ENCODE results near the gene DACH1. TPM values are rescaled to one million over a fixed set of nuclear protein-coding genes. Genes with fewer than 3 reads are reported as not detected.

DACH1 gene
- total RNA-seq, 1 donor from 2014 or later: 1.6 TPM

DNA sequence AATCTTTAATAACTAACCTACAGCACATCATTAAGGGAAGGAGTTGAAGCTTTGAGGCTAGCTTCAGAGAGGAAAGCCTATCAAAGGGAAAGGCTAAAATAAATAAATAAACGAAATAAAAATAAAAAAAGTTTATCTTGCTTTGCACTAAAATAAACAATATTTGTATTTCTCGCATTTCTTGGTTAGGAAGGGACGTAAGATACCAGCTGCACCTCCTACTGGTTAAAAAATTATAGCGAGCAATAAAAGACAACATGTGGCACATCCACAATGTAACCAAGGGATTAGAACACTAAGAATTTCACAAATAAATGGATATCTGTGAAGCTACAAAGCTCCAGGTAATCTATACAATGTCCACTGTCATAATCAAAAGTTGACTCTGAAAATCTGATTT, 194.5 kb downstream of the DACH1 start:
- H3K9me3 ChIP-seq (ENCODE audit: insufficient read depth, low read depth, low read length): no peaks in the 10 kb centered on the region
- no peak overlapping the region for H3K4me3 ChIP-seq (ENCODE audit: insufficient read depth, low read depth, low read length)
- Mint-ChIP-seq H3K36me3 (ENCODE audit: low read depth, unreplicated experiment) (no peaks in the 10 kb centered on the region), H3K27ac (ENCODE audit: unreplicated experiment) (no peak overlapping the region), H3K4me3 (ENCODE audit: unreplicated experiment) (no peak overlapping the region), H3K27me3 (ENCODE audit: low read depth, unreplicated experiment) (no peaks in the 10 kb centered on the region), H3K4me1 (ENCODE audit: low read depth, unreplicated experiment) (no peaks in the 10 kb centered on the region), H3K9me3 (ENCODE audit: unreplicated experiment) (no peaks in the 10 kb centered on the region)
- no peaks in the 10 kb centered on the region for H4K20me1 ChIP-seq (ENCODE audit: insufficient read depth, low read length)
- H3K79me2 ChIP-seq (ENCODE audit: insufficient read depth, low read length): no peaks in the 10 kb centered on the region
- DNase-seq (ENCODE audit: low read depth): no peak
- no peaks in the 10 kb centered on the region for H3K36me3 ChIP-seq (ENCODE audit: insufficient read depth, low read length)
- TF ChIP-seq, protein P1, sequence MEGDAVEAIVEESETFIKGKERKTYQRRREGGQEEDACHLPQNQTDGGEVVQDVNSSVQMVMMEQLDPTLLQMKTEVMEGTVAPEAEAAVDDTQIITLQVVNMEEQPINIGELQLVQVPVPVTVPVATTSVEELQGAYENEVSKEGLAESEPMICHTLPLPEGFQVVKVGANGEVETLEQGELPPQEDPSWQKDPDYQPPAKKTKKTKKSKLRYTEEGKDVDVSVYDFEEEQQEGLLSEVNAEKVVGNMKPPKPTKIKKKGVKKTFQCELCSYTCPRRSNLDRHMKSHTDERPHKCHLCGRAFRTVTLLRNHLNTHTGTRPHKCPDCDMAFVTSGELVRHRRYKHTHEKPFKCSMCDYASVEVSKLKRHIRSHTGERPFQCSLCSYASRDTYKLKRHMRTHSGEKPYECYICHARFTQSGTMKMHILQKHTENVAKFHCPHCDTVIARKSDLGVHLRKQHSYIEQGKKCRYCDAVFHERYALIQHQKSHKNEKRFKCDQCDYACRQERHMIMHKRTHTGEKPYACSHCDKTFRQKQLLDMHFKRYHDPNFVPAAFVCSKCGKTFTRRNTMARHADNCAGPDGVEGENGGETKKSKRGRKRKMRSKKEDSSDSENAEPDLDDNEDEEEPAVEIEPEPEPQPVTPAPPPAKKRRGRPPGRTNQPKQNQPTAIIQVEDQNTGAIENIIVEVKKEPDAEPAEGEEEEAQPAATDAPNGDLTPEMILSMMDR (IDR thresholded peaks at IDR 0.05; ENCODE audit: insufficient read depth, low read depth, low read length): no peak
- no peak for TF ChIP-seq EZH2 (IDR thresholded peaks at IDR 0.05; ENCODE audit: insufficient read depth, low read length)
- H3K27me3 ChIP-seq (ENCODE audit: insufficient read depth, low read length): no peaks in the 10 kb centered on the region
- FAIRE-seq: no peak
- H3K4me2 ChIP-seq (ENCODE audit: low read length): no peak overlapping the region
- no peak overlapping the region for H3K27ac ChIP-seq (ENCODE audit: low read depth, low read length)
- no peaks in the 10 kb centered on the region for H3K4me1 ChIP-seq (ENCODE audit: insufficient read depth, low read length)
- no peak overlapping the region for H3K9ac ChIP-seq (ENCODE audit: low read length)
- no peak overlapping the region for H2AFZ ChIP-seq (ENCODE audit: low read depth, low read length)

DNA sequence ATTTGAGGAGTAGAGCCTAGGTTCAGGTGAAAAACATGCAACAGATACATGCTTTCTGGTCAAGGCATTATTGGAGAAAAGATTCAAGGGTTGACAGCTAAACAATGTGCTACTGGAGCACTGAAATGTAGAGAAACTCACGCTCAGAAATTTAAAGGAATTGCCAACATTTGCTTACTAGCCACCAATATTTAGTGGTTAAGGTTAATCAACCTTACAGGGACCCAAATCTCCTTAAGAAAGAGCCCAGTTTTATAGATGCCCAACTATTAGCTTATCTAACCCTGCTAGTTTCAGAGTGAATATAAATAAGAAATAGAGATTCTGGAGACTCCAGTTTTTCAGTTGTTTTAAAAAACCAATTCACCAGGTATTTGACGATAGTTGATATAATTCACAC, 203.6 kb downstream of the DACH1 start:
- H3K4me2 ChIP-seq (ENCODE audit: low read length): no peak overlapping the region
- no peaks in the 10 kb centered on the region for H3K9me3 ChIP-seq (ENCODE audit: insufficient read depth, low read depth, low read length)
- Mint-ChIP-seq H3K9me3 (ENCODE audit: unreplicated experiment) (no peaks in the 10 kb centered on the region), H3K4me3 (ENCODE audit: unreplicated experiment) (no peak overlapping the region), H3K27me3 (ENCODE audit: low read depth, unreplicated experiment) (no peaks in the 10 kb centered on the region), H3K36me3 (ENCODE audit: low read depth, unreplicated experiment) (no peaks in the 10 kb centered on the region), H3K27ac (ENCODE audit: unreplicated experiment) (no peak overlapping the region), H3K4me1 (ENCODE audit: low read depth, unreplicated experiment) (peaks cover 10% of the 10 kb centered on the region)
- no peak overlapping the region for H3K27ac ChIP-seq (ENCODE audit: low read depth, low read length)
- no peak for FAIRE-seq
- no peaks in the 10 kb centered on the region for H3K27me3 ChIP-seq (ENCODE audit: insufficient read depth, low read length)
- H3K36me3 ChIP-seq (ENCODE audit: insufficient read depth, low read length): no peaks in the 10 kb centered on the region
- no peak overlapping the region for H2AFZ ChIP-seq (ENCODE audit: low read depth, low read length)
- H3K79me2 ChIP-seq (ENCODE audit: insufficient read depth, low read length): no peaks in the 10 kb centered on the region
- peak; percentile 57 for DNase-seq (ENCODE audit: low read depth)
- H4K20me1 ChIP-seq (ENCODE audit: insufficient read depth, low read length): no peaks in the 10 kb centered on the region
- no peak overlapping the region for H3K4me3 ChIP-seq (ENCODE audit: insufficient read depth, low read depth, low read length)
- no peaks in the 10 kb centered on the region for H3K4me1 ChIP-seq (ENCODE audit: insufficient read depth, low read length)
- no peak overlapping the region for H3K9ac ChIP-seq (ENCODE audit: low read length)
- no peak for TF ChIP-seq EZH2 (IDR thresholded peaks at IDR 0.05; ENCODE audit: insufficient read depth, low read length)
- TF ChIP-seq, protein P1 (IDR thresholded peaks at IDR 0.05; ENCODE audit: insufficient read depth, low read depth, low read length): no peak

DNA sequence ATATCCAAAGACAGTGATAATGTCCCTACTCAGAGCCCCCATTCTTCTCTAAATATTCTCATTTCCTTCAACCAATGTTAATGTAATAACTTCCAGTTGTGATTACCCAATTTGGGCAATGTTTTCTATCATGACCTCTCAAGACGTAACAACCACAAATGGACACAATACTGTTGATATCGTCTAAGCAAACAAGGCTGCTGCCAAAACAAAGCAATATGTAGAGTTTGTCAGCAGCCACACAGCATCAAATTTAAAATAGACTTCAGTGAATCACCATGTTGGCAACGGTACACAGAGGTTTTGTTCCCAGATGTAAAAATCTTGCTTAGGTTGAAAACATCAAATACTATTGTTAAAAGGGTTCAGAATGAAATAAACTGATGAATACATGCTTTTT, 205.1 kb downstream of the DACH1 start:
- H3K9ac ChIP-seq (ENCODE audit: low read length): no peak overlapping the region
- no peak for FAIRE-seq
- no peaks in the 10 kb centered on the region for H3K27me3 ChIP-seq (ENCODE audit: insufficient read depth, low read length)
- no peak overlapping the region for H2AFZ ChIP-seq (ENCODE audit: low read depth, low read length)
- Mint-ChIP-seq H3K36me3 (ENCODE audit: low read depth, unreplicated experiment) (no peaks in the 10 kb centered on the region), H3K27me3 (ENCODE audit: low read depth, unreplicated experiment) (no peaks in the 10 kb centered on the region), H3K27ac (ENCODE audit: unreplicated experiment) (no peak overlapping the region), H3K4me1 (ENCODE audit: low read depth, unreplicated experiment) (peaks cover 10% of the 10 kb centered on the region), H3K4me3 (ENCODE audit: unreplicated experiment) (no peak overlapping the region), H3K9me3 (ENCODE audit: unreplicated experiment) (no peaks in the 10 kb centered on the region)
- H3K4me1 ChIP-seq (ENCODE audit: insufficient read depth, low read length): no peaks in the 10 kb centered on the region
- peak overlapping the region; percentile 48 for H3K4me2 ChIP-seq (ENCODE audit: low read length)
- H3K9me3 ChIP-seq (ENCODE audit: insufficient read depth, low read depth, low read length): no peaks in the 10 kb centered on the region
- no peaks in the 10 kb centered on the region for H4K20me1 ChIP-seq (ENCODE audit: insufficient read depth, low read length)
- no peak for TF ChIP-seq EZH2 (IDR thresholded peaks at IDR 0.05; ENCODE audit: insufficient read depth, low read length)
- TF ChIP-seq, protein P1 (IDR thresholded peaks at IDR 0.05; ENCODE audit: insufficient read depth, low read depth, low read length): no peak
- no peak overlapping the region for H3K4me3 ChIP-seq (ENCODE audit: insufficient read depth, low read depth, low read length)
- no peaks in the 10 kb centered on the region for H3K36me3 ChIP-seq (ENCODE audit: insufficient read depth, low read length)
- H3K79me2 ChIP-seq (ENCODE audit: insufficient read depth, low read length): no peaks in the 10 kb centered on the region
- no peak overlapping the region for H3K27ac ChIP-seq (ENCODE audit: low read depth, low read length)
- DNase-seq (ENCODE audit: low read depth): peak; percentile 83
